Astrocyte of the spinal cord (primary cell): Measurements from ENCODE around the gene GPSM3.
"Not testable (repeated sequence)": the region's sequence is repeated elsewhere in the genome, so short reads cannot be mapped to it uniquely, and the experiment has no call there.

ENCODE experiments used
- DNase-seq: peaks from one replicate; pipeline ENCODE4 v3.0.0; 2011; ENCODE audit warnings: low read depth, low spot score
- H3K4me3 ChIP-seq: 2 replicates; pipeline ENCODE4 v1.5.1; 2011; ENCODE audit warnings: low read depth, mild to moderate bottlenecking, low read length, moderate library complexity
- CTCF ChIP-seq: IDR thresholded peaks from 2 replicates; pipeline ENCODE4 v1.5.1; 2012; ENCODE audit warnings: low read depth, mild to moderate bottlenecking, low read length, inconsistent platforms
- in situ Hi-C: cut with HindIII; loops from 2 replicates; pipeline ENCODE4 v1.10.0; 2017; ENCODE audit warnings: low sequenced_read_pairs

The GPSM3 gene

GRCh38 chr6:32149932-32150870, 42.2 kb downstream of the GPSM3 start:
- DNase-seq: no peak
- H3K4me3 ChIP-seq: no peak overlapping the region
- in situ Hi-C loops: no loop called here
- TF ChIP-seq CTCF: no peak

GRCh38 chr6:32149092-32149755, 43.2 kb downstream of the GPSM3 start:
- in situ Hi-C loops: no loop called here

GRCh38 chr6:32148289-32149091, 44.0 kb downstream of the GPSM3 start:
- in situ Hi-C loops: no loop called here
- TF ChIP-seq CTCF: peak; percentile 35
- DNase-seq: peak; percentile 60

More at GRCh38 chr6:32149092-32149755, 43.2 kb downstream of the GPSM3 start:
- DNase-seq: no peak
- peak overlapping the region; percentile 32 for H3K4me3 ChIP-seq
- TF ChIP-seq CTCF: no peak

GRCh38 chr6:32147401-32148132, 44.9 kb downstream of the GPSM3 start:
- H3K4me3 ChIP-seq: no peak overlapping the region
- in situ Hi-C loops: no loop called here
- DNase-seq: no peak

More at GRCh38 chr6:32148289-32149091, 44.0 kb downstream of the GPSM3 start:
- peak overlapping the region; percentile 32 for H3K4me3 ChIP-seq

GRCh38 chr6:32146687-32147086, 45.8 kb downstream of the GPSM3 start:
- in situ Hi-C loops: no loop called here
- DNase-seq: no peak
- no peak for TF ChIP-seq CTCF
- no peak overlapping the region for H3K4me3 ChIP-seq

More at GRCh38 chr6:32147401-32148132, 44.9 kb downstream of the GPSM3 start:
- TF ChIP-seq CTCF: no peak

GRCh38 chr6:32146287-32146686, 46.2 kb downstream of the GPSM3 start:
- no peak for DNase-seq
- TF ChIP-seq CTCF: no peak
- no peak overlapping the region for H3K4me3 ChIP-seq
- in situ Hi-C loops: no loop called here

- in situ Hi-C loops, DNase-seq: not testable (repeated sequence)
Observed at GRCh38 chr6:32144238-32144637, 48.2 kb downstream of the GPSM3 start.

More at GRCh38 chr6:32144238-32144637, 48.2 kb downstream of the GPSM3 start:
- not testable (repeated sequence) for H3K4me3 ChIP-seq
